ENCODE results near the gene RPS18. TPM values are rescaled to one million over a fixed set of nuclear protein-coding genes. Genes with fewer than 3 reads are reported as not detected.
A peak's percentile ranks its signal among the peaks of the same experiment; 100 is the strongest.

The RPS18 gene
- total RNA-seq, 1 donor from 2014 or later = 2,626 TPM

GRCh38 chr6:33313709-33314514, 42.0 kb downstream of the RPS18 start, which contains the start of gene TAPBP:
TAPBP (minus strand) TSS chr6:33314078; CDS start chr6:33314041, 37 bp downstream.
- DNase-seq (ENCODE audit: low spot score in 2 of 2, unreplicated experiment in 2 of 2) = peak in 1 of 2 experiments; percentile 73
- peaks cover 51% of the 10 kb centered on the region for H3K4me1 Mint-ChIP-seq
- no peak for TF ChIP-seq CTCF (IDR thresholded peaks at IDR 0.05; ENCODE audit: unreplicated experiment)
- H3K36me3 Mint-ChIP-seq = peaks cover 6% of the 10 kb centered on the region
- H3K27ac Mint-ChIP-seq = peak within 1 kb of the TSS; percentile 98
- H3K27me3 Mint-ChIP-seq (ENCODE audit: low read depth) = no peaks in the 10 kb centered on the region
- H3K4me3 Mint-ChIP-seq = peak within 1 kb of the TSS; percentile 94
- H3K9me3 Mint-ChIP-seq = no peaks in the 10 kb centered on the region

- no peaks in the 10 kb centered on the region for H3K27me3 Mint-ChIP-seq (ENCODE audit: low read depth)
- TF ChIP-seq CTCF (IDR thresholded peaks at IDR 0.05; ENCODE audit: unreplicated experiment) = no peak
- DNase-seq (ENCODE audit: low spot score in 2 of 2, unreplicated experiment in 2 of 2) = peak in 1 of 2 experiments; percentile 42
- peaks cover 55% of the 10 kb centered on the region for H3K4me1 Mint-ChIP-seq
- peak overlapping the region; percentile 94 for H3K4me3 Mint-ChIP-seq
- H3K36me3 Mint-ChIP-seq = peaks cover 10% of the 10 kb centered on the region
- H3K9me3 Mint-ChIP-seq = no peaks in the 10 kb centered on the region
- H3K27ac Mint-ChIP-seq = peak overlapping the region; percentile 98
These were observed 42.7 kb downstream of the RPS18 start for GRCh38 chr6:33314515-33314942.

GRCh38 chr6:33314943-33315792, 43.3 kb downstream of the RPS18 start:
- Mint-ChIP-seq H3K4me1 (peaks cover 60% of the 10 kb centered on the region), H3K9me3 (no peaks in the 10 kb centered on the region), H3K27me3 (ENCODE audit: low read depth) (no peaks in the 10 kb centered on the region), H3K4me3 (peak overlapping the region; percentile 94), H3K36me3 (peaks cover 16% of the 10 kb centered on the region), H3K27ac (peak overlapping the region; percentile 98)
- no peak for TF ChIP-seq CTCF (IDR thresholded peaks at IDR 0.05; ENCODE audit: unreplicated experiment)
- no peak for DNase-seq (ENCODE audit: low spot score in 2 of 2, unreplicated experiment in 2 of 2)

- no peak for DNase-seq (ENCODE audit: low spot score in 2 of 2, unreplicated experiment in 2 of 2)
- no peaks in the 10 kb centered on the region for H3K9me3 Mint-ChIP-seq
- peak overlapping the region; percentile 94 for H3K4me3 Mint-ChIP-seq
- TF ChIP-seq CTCF (IDR thresholded peaks at IDR 0.05; ENCODE audit: unreplicated experiment) = no peak
- H3K36me3 Mint-ChIP-seq = peaks cover 21% of the 10 kb centered on the region
- peak overlapping the region; percentile 87 for H3K27ac Mint-ChIP-seq
- no peaks in the 10 kb centered on the region for H3K27me3 Mint-ChIP-seq (ENCODE audit: low read depth)
- H3K4me1 Mint-ChIP-seq = peaks cover 66% of the 10 kb centered on the region
These were observed 44.1 kb downstream of the RPS18 start for GRCh38 chr6:33315793-33316602.
